Liver (tissue), 9 donors: ENCODE results near the gene DAGLB. TPM values are rescaled to one million over a fixed set of nuclear protein-coding genes. Genes with fewer than 3 reads are reported as not detected.

Source experiments
- DNase-seq: peaks from one replicate; pipeline ENCODE4 v3.0.0-alpha.2; 2017; ENCODE audit warnings: low spot score
- H3K27ac ChIP-seq, 2 donors: one replicate each; pipeline ENCODE4 v1.7.0; 2013; ENCODE audit warnings: inconsistent platforms in 2 of 2, low read length in 2 of 2, control low read depth in 1 of 2, low read depth in 1 of 2, mild to moderate bottlenecking in 1 of 2
- H3K27me3 ChIP-seq, 4 donors: one replicate each; pipeline versions ENCODE4 v1.6.1 to v1.7.0; 2013; ENCODE audit warnings: low read length in 3 of 4, inconsistent platforms in 1 of 4, mild to moderate bottlenecking in 1 of 4, moderate library complexity in 1 of 4; ENCODE audit not compliant: control insufficient read depth in 4 of 4, insufficient read depth in 4 of 4
- H3K36me3 ChIP-seq, 4 donors: one replicate each; pipeline versions ENCODE4 v1.6.1 to v1.7.0; 2013; ENCODE audit warnings: low read length in 3 of 4, mild to moderate bottlenecking in 3 of 4, low read depth in 1 of 4, moderate library complexity in 1 of 4; ENCODE audit not compliant: control insufficient read depth in 4 of 4, insufficient read depth in 3 of 4
- H3K4me1 ChIP-seq, 4 donors: one replicate each; pipeline versions ENCODE4 v1.6.1 to v1.7.0; 2013; ENCODE audit warnings: low read length in 3 of 4, mild to moderate bottlenecking in 3 of 4, moderate library complexity in 1 of 4; ENCODE audit not compliant: control insufficient read depth in 4 of 4, insufficient read depth in 4 of 4
- H3K4me3 ChIP-seq, 3 donors: one replicate each; pipeline versions ENCODE4 v1.6.1 to v1.7.0; 2013; ENCODE audit warnings: low read length in 3 of 3, control low read depth in 1 of 3, low read depth in 1 of 3, mild to moderate bottlenecking in 1 of 3
- H3K9ac ChIP-seq, 2 donors: one replicate each; pipeline ENCODE4 v1.7.0; 2013; ENCODE audit warnings: low read length in 2 of 2, mild to moderate bottlenecking in 2 of 2, moderate library complexity in 2 of 2, control low read depth in 1 of 2, low read depth in 1 of 2
- H3K9me3 ChIP-seq, 4 donors: one replicate each; pipeline versions ENCODE4 v1.6.1 to v1.7.0; 2013; ENCODE audit warnings: low read length in 3 of 4; ENCODE audit not compliant: control insufficient read depth in 4 of 4
- EGR1 ChIP-seq, 2 donors: IDR thresholded peaks; 2 replicates each; pipeline ENCODE4 v1.6.1; 2016 to 2018; ENCODE audit warnings: antibody characterized with exemption in 2 of 2, low read depth in 2 of 2
- GABPA ChIP-seq, 2 donors: IDR thresholded peaks in 1 of 2; conservative IDR thresholded peaks in 1 of 2; 2 replicates each; pipeline ENCODE4 v1.6.1; 2016; ENCODE audit warnings: antibody characterized with exemption in 2 of 2, mild to moderate bottlenecking in 1 of 2, moderate library complexity in 1 of 2
- JUND ChIP-seq, 2 donors: IDR thresholded peaks; 2 replicates each; pipeline ENCODE4 v1.6.1; 2016; ENCODE audit warnings: antibody characterized with exemption in 2 of 2
- NR2F2 ChIP-seq: IDR thresholded peaks from 2 replicates; pipeline ENCODE4 v1.6.1; 2016; ENCODE audit warnings: antibody characterized with exemption
- RXRA ChIP-seq, 2 donors: IDR thresholded peaks; 2 replicates each; pipeline ENCODE4 v1.6.1; 2017 to 2018; ENCODE audit warnings: antibody characterized with exemption in 2 of 2, mild to moderate bottlenecking in 1 of 2
- SP1 ChIP-seq: IDR thresholded peaks from 2 replicates; pipeline ENCODE4 v1.6.1; 2018; ENCODE audit warnings: antibody characterized with exemption, mild to moderate bottlenecking
- TAF1 ChIP-seq: conservative IDR thresholded peaks from 2 replicates; pipeline ENCODE4 v1.6.1; 2016; ENCODE audit warnings: antibody characterized with exemption, mild to moderate bottlenecking
- WGBS: extraction: QIAGEN DNeasy Blood & Tissue Kit; methylation state at CpG from one replicate; pipeline ENCODE4 v1.1.7; 2013; 5-methylcytosine and 5-hydroxymethylcytosine counted together
- polyA plus RNA-seq, 2 donors: library from polyadenylated mRNA; stranded (reverse) in 1 of 2; unstranded in 1 of 2; fragments of 200-250 nt in 1 of 2; fragments of >200 nt in 1 of 2; fragmentation: Nextera tagmentation in 1 of 2; extraction: Ambion mirVana in 1 of 2; gene quantifications; one replicate each; pipeline versions ENCODE4 v1.2.1 to v1.2.3, GENCODE V29; 2013 to 2015
- total RNA-seq, 2 donors: library from RNA; depleted of rRNA; stranded (reverse); fragments of >200 nt; gene quantifications; one replicate each; pipeline ENCODE4 v1.2.3, GENCODE V29; 2014
- TF ChIP-seq, protein P1 (sequence below): fragments of 150-350 bp; IDR thresholded peaks from 2 replicates; pipeline ENCODE4 v1.5.1; 2017; ENCODE audit warnings: improper control_type of control experiment, low read depth, low read length; ENCODE audit not compliant: missing input control
- TF ChIP-seq, protein P2 (sequence below): IDR thresholded peaks from 2 replicates; pipeline ENCODE4 v1.6.1; 2016; ENCODE audit warnings: antibody characterized with exemption, mild to moderate bottlenecking
- TF ChIP-seq, protein P3 (sequence below): IDR thresholded peaks from 2 replicates; pipeline ENCODE4 v1.6.1; 2016; ENCODE audit warnings: antibody characterized with exemption
- donor health status: healthy.
- donor health status: healthy.
- donor health status: healthy.
- donor health status: healthy.
- donor health status: healthy.

Gene DAGLB
- total and polyA plus RNA-seq, 4 donors, result 4.9 to 10.7 (median 8.4) TPM

DNA sequence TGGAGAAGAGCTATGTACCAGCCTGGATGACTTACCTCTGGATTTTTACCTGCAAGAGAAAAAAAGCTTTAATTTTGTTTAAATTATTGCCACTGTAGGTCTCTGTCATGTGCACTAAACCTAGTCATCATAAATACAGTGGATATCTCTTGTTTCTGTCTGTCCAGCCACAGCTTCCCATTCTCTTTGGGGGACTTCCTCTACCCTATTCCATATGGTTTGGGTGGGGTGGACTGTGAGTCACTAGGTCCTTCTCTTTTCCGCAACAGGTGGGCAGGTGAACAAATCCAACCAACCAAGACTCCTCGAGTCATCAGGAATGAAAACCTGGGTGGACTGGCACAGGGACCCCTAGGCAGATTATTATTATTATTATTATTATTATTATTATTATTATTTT, 88.0 kb downstream of the DAGLB start:
- no peak for DNase-seq

More for the DNA sequence above, 88.0 kb downstream of the DAGLB start:
- Histone ChIP-seq H3K36me3 (no peaks in the 10 kb centered on the region), H3K4me1 (no peaks in the 10 kb centered on the region), H3K9ac (no peak overlapping the region), H3K9me3 (no peaks in the 10 kb centered on the region), H3K4me3 (no peak overlapping the region), H3K27me3 (no peaks in the 10 kb centered on the region), H3K27ac (no peak overlapping the region)
- 87% methylated on average over 2 of the region's 2 CpGs for WGBS
- TF ChIP-seq GABPA (IDR thresholded peaks at IDR 0.05 in 1 of 2, conservative IDR thresholded peaks at IDR 0.05 in 1 of 2) (no peak), SP1 (no peak), TAF1 (no peak), JUND (IDR thresholded peaks at IDR 0.05) (no peak), RXRA (IDR thresholded peaks at IDR 0.05) (no peak), EGR1 (IDR thresholded peaks at IDR 0.05; ENCODE audit: low read depth in 2 of 2) (no peak), NR2F2 (no peak)
- TF ChIP-seq, protein P1, sequence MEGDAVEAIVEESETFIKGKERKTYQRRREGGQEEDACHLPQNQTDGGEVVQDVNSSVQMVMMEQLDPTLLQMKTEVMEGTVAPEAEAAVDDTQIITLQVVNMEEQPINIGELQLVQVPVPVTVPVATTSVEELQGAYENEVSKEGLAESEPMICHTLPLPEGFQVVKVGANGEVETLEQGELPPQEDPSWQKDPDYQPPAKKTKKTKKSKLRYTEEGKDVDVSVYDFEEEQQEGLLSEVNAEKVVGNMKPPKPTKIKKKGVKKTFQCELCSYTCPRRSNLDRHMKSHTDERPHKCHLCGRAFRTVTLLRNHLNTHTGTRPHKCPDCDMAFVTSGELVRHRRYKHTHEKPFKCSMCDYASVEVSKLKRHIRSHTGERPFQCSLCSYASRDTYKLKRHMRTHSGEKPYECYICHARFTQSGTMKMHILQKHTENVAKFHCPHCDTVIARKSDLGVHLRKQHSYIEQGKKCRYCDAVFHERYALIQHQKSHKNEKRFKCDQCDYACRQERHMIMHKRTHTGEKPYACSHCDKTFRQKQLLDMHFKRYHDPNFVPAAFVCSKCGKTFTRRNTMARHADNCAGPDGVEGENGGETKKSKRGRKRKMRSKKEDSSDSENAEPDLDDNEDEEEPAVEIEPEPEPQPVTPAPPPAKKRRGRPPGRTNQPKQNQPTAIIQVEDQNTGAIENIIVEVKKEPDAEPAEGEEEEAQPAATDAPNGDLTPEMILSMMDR, result no peak
- TF ChIP-seq, protein P2, sequence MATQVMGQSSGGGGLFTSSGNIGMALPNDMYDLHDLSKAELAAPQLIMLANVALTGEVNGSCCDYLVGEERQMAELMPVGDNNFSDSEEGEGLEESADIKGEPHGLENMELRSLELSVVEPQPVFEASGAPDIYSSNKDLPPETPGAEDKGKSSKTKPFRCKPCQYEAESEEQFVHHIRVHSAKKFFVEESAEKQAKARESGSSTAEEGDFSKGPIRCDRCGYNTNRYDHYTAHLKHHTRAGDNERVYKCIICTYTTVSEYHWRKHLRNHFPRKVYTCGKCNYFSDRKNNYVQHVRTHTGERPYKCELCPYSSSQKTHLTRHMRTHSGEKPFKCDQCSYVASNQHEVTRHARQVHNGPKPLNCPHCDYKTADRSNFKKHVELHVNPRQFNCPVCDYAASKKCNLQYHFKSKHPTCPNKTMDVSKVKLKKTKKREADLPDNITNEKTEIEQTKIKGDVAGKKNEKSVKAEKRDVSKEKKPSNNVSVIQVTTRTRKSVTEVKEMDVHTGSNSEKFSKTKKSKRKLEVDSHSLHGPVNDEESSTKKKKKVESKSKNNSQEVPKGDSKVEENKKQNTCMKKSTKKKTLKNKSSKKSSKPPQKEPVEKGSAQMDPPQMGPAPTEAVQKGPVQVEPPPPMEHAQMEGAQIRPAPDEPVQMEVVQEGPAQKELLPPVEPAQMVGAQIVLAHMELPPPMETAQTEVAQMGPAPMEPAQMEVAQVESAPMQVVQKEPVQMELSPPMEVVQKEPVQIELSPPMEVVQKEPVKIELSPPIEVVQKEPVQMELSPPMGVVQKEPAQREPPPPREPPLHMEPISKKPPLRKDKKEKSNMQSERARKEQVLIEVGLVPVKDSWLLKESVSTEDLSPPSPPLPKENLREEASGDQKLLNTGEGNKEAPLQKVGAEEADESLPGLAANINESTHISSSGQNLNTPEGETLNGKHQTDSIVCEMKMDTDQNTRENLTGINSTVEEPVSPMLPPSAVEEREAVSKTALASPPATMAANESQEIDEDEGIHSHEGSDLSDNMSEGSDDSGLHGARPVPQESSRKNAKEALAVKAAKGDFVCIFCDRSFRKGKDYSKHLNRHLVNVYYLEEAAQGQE, result no peak
- TF ChIP-seq, protein P3, sequence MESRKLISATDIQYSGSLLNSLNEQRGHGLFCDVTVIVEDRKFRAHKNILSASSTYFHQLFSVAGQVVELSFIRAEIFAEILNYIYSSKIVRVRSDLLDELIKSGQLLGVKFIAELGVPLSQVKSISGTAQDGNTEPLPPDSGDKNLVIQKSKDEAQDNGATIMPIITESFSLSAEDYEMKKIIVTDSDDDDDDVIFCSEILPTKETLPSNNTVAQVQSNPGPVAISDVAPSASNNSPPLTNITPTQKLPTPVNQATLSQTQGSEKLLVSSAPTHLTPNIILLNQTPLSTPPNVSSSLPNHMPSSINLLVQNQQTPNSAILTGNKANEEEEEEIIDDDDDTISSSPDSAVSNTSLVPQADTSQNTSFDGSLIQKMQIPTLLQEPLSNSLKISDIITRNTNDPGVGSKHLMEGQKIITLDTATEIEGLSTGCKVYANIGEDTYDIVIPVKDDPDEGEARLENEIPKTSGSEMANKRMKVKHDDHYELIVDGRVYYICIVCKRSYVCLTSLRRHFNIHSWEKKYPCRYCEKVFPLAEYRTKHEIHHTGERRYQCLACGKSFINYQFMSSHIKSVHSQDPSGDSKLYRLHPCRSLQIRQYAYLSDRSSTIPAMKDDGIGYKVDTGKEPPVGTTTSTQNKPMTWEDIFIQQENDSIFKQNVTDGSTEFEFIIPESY, result no peak

Other genes with a start within 250 kb of the DAGLB start
- gene CYTH3, start 175.3 kb downstream of the DAGLB start, total RNA-seq, result 1 to 10 TPM; 4.5 to 6.3 TPM
- 1 to 10 TPM; 1.1 to 2.9 TPM for gene CYTH3, start 175.3 kb downstream of the DAGLB start, polyA plus RNA-seq
- gene FAM220A, start 99.0 kb downstream of the DAGLB start, total RNA-seq, result 1 to 10 TPM; 4.4 to 5.3 TPM
- gene FAM220A, start 99.0 kb downstream of the DAGLB start, polyA plus RNA-seq, result 1 to 10 TPM; 2.8 to 7.8 TPM
- gene RAC1, start 73.4 kb downstream of the DAGLB start, total RNA-seq, result 10 to 100 TPM; 29.6 to 31.6 TPM
- gene RAC1, start 73.4 kb downstream of the DAGLB start, polyA plus RNA-seq, result 100 to 1,000 TPM in 1 of 2 donors, 10 to 100 TPM in 1; 83.9 to 119 TPM
- 100 to 1,000 TPM in 1 of 2 donors, 10 to 100 TPM in 1; 91.9 to 173 TPM for gene KDELR2, start 36.2 kb upstream of the DAGLB start, total RNA-seq
- 100 to 1,000 TPM; 140 to 154 TPM for gene KDELR2, start 36.2 kb upstream of the DAGLB start, polyA plus RNA-seq
- gene GRID2IP, start 103.5 kb upstream of the DAGLB start, total RNA-seq, result under 1 TPM; 0.05 to 0.08 TPM
- gene GRID2IP, start 103.5 kb upstream of the DAGLB start, polyA plus RNA-seq, result not detected
- 10 to 100 TPM; 32.1 to 35.6 TPM for gene ZDHHC4, start 129.5 kb upstream of the DAGLB start, total RNA-seq
- gene ZDHHC4, start 129.5 kb upstream of the DAGLB start, polyA plus RNA-seq, result 10 to 100 TPM; 34.2 to 46.8 TPM
- 10 to 100 TPM in 1 of 2 donors, 1 to 10 TPM in 1; 7.9 to 10.4 TPM for gene INTS15, start 142.1 kb upstream of the DAGLB start, total RNA-seq
- gene INTS15, start 142.1 kb upstream of the DAGLB start, polyA plus RNA-seq, result 1 to 10 TPM; 5.2 to 8.4 TPM
- 1 to 10 TPM in 1 of 2 donors, under 1 TPM in 1; 0.67 to 3.0 TPM for gene ZNF853, start 167.7 kb upstream of the DAGLB start, total RNA-seq
- gene ZNF853, start 167.7 kb upstream of the DAGLB start, polyA plus RNA-seq, result under 1 TPM; 0.04 to 0.35 TPM
- gene ZNF316, start 189.4 kb upstream of the DAGLB start, total RNA-seq, result 10 to 100 TPM in 1 of 2 donors, 1 to 10 TPM in 1; 8.9 to 14.3 TPM
- 1 to 10 TPM in 1 of 2 donors, under 1 TPM in 1; 0.35 to 5.4 TPM for gene ZNF316, start 189.4 kb upstream of the DAGLB start, polyA plus RNA-seq